GM13976 (cell line): ENCODE data around the gene GIPC3.

Source experiments
- DNase-seq: peaks from one replicate; pipeline ENCODE4 v3.0.0; 2012; ENCODE audit warnings: low spot score
- in situ Hi-C: fragments of 300-500 bp; cut with MboI; formaldehyde crosslinking; loops from one replicate; pipeline ENCODE4 v1.12.0; 2022; ENCODE audit warnings: low sequenced_read_pairs, mixed read lengths, inconsistent platforms; ENCODE audit not compliant: unreplicated experiment
- TF ChIP-seq, protein P1 (sequence below): IDR thresholded peaks from 2 replicates; pipeline ENCODE4 v1.5.1; 2012; ENCODE audit warnings: borderline replicate concordance, mild to moderate bottlenecking; ENCODE audit not compliant: insufficient read depth; ENCODE audit errors: extremely low read depth, missing control alignments, control extremely low read depth

Gene GIPC3

DNA sequence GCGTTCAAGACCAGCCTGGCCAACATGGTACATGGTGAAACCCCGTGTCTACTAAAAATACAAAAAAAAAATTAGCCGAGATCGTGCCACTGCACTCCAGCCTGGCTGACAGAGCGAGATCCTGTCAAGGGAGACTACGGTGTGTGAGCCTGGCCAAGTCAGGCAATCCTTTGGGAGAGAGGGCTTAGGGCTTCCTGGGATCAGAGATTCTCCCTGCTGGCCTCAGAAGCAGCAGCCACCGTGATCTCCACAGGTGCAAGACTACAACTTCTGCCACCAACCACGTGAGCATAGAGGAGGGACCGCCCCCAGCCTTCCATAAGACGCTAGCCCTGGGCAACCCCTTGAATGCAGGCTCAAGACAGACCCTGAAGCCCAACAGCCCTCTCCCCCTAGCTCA lies 35.5 kb upstream of the GIPC3 start:
- in situ Hi-C loops = no loop called here
- TF ChIP-seq, protein P1, sequence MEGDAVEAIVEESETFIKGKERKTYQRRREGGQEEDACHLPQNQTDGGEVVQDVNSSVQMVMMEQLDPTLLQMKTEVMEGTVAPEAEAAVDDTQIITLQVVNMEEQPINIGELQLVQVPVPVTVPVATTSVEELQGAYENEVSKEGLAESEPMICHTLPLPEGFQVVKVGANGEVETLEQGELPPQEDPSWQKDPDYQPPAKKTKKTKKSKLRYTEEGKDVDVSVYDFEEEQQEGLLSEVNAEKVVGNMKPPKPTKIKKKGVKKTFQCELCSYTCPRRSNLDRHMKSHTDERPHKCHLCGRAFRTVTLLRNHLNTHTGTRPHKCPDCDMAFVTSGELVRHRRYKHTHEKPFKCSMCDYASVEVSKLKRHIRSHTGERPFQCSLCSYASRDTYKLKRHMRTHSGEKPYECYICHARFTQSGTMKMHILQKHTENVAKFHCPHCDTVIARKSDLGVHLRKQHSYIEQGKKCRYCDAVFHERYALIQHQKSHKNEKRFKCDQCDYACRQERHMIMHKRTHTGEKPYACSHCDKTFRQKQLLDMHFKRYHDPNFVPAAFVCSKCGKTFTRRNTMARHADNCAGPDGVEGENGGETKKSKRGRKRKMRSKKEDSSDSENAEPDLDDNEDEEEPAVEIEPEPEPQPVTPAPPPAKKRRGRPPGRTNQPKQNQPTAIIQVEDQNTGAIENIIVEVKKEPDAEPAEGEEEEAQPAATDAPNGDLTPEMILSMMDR = no peak
- no peak for DNase-seq

DNA sequence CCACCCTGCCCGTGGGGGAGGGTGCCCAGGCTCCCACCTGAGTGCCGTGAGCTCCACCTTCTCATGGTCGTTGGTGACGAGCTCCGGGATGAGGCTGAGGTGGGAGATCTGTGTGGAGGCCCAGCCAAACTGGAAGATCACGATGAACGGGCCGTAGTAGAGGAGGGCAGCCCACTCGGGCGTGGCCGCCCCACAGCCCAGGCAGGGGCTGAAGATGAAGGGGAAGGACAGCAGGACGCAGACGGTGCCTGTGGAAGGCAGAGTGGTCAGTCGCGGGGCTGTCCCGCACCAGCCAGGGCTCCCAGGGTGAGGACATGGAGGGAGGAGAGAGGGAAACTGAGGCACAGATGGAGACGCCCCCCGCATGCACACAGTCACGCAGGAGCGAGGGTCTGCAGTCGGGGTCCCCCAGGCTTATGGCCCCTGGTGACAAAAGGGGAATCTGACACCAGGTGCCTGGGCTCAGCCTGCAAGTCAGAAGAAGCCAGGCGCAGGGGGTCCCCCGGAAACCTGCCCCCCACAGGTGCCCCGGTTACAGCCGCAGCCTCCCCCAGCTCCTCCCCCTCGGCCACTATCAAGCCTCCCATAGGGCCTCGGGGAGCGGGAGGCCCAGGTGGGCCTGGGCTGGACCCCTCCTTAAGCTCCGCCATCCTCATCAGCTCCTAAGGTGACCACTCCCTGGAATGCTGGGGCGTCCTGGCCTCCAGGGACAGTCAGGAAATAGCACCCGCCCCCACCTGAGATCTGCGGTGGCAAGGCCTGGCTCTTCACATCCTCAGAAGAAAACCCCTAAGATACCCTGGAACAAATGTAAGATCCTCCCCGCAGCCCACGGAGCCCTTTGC lies 34.1 kb upstream of the GIPC3 start:
- TF ChIP-seq, protein P1 = no peak
- in situ Hi-C loops = no loop called here

DNA sequence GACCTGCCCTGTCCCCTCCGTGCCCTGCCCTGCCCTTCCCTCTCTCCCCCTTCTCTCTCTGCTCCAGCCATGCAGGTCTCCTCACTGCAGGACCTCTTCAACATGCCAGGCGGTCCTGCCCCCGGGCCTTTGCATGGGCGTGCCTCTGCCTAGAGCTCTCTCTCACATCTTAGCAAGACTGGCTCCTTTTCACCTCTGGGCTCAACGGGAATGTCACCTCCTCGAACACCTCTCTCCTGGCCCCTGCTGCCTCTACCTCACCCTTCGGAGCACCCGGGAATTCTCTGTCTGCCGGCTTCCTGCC lies 33.5 kb upstream of the GIPC3 start:
- TF ChIP-seq, protein P1 = no peak
- in situ Hi-C loops = no loop called here
- no peak for DNase-seq

More for the DNA sequence above, 34.1 kb upstream of the GIPC3 start:
- no peak for DNase-seq

DNA sequence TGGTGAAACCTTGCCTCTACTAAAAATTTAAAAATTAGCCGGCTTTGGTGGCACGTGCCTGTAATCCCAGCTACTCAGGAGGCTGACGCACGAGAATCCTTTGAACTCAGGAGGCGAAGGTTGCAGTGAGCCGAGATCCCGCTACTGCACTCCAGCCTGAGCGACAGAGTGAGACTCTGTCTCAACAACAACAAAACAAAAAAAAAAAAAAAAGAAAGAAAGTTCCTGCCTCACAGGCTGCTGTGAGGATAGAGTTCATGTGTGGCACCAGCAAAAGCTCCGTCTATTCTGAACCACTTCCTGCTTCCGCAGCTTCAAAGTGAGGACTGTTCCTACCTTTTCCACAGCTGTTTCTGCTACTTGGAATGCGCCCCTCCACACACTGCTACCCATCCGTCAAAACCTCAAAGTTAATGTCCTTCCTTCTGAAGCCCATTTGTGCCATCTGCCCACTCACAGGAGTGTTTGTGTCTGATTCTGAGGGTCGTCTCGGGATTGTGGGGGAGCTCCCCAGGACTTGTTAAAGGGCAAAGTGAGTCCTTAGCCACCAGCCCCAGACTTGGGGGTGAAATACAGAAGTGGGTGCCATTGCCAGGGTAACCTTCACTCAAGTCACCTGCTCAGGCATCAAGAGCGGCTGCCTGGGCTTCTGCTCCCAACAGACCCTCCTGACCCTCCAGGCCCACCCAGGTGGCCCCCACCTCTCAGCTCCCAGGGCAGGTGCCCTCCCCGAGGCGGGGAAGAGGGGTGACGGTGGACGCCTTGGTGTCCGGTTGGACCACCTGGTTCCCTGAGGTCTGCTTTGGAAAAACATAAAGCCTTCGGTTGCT lies 30.8 kb upstream of the GIPC3 start:
- DNase-seq = no peak
- TF ChIP-seq, protein P1 = no peak
- in situ Hi-C loops = no loop called here

DNA sequence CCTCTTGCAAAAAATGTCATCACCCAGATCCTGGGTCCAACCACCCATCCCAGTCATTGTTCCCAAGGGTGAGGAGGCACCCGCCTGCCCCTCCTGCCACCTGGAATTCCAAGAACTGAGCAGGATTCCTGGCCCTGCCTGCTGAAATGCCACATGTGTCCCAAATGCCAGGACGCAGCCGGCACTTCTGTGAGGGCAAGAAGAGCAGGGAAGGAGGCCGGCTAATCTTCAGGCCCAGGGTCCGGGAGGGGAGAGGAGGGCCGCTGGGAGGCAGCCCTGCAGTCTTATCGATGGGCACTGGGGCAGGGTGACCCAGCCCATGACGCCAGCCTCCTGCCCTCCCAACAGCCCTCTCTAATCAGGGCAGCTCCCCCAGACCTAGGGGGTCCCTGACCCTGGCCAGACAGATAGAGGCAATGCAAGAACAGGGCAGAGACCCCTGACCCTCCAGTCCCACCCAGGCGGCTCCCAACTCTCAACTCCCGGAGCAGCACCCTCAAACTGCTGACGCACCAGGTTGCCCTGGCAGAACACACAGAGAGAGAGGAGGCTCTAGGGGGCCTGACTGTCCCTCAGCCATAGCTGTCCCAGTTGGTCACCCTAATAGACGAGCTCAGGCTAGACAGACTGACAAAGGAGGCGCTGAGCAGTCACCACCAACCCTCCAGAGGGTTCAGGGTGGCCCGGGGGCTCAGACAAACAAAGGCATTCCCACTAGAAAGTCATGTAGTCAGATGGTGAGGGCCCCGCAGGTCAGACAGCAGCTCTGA lies 29.4 kb upstream of the GIPC3 start:
- in situ Hi-C loops = no loop called here
- no peak for DNase-seq
- TF ChIP-seq, protein P1 = no peak

DNA sequence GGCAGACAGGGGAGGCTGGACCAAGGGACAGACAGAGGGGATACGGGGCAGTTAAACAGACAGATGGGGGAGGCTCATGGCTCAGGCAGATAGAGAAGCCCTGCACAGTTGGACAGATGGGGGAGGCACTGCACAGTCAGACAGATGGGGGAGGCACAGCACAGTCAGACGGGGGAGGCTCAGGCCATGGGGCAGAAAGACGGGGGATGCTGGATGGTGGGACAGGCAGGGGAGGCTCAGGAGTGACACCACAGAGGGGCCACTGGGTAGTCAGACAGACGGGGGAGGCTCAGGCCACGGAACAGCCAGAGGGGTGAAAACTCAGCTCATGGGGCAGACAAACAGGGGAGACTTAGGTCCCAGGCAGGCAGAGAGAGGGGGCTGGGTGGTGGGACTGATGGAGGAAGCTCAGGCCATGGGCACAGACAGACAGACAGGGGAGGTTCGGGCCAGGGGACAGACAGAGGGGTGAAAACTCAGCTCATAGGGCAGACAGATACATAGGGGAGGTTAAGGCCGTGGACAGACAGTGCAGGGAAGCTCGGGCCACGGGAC lies 28.8 kb upstream of the GIPC3 start:
- in situ Hi-C loops = no loop called here
- TF ChIP-seq, protein P1 = no peak
- no peak for DNase-seq
